AG04450 (cell line): ENCODE measurements around the gene RPL22. TPM values are rescaled to one million over a fixed set of nuclear protein-coding genes. Genes with fewer than 3 reads are reported as not detected.
A peak's percentile ranks its signal among the peaks of the same experiment; 100 is the strongest.

Experiments used
- CTCF ChIA-PET: fragments of 300-600, 350-600 bp; formaldehyde crosslinking; extraction: SDS; loops from one replicate; lab custom pipeline; 2022; ENCODE audit warnings: antibody characterized with exemption, inconsistent platforms; lab: Charles Lee
- POLR2A ChIA-PET: fragments of 350-600 bp; formaldehyde crosslinking; extraction: SDS; loops from one replicate; lab custom pipeline; 2021; ENCODE audit warnings: antibody characterized with exemption, inconsistent platforms; lab: Yijun Ruan, JAX
- DNase-seq: peaks from one replicate; pipeline ENCODE4 v3.0.0-alpha.2; 2011; ENCODE audit warnings: low read depth, low spot score
- H3K27ac ChIP-seq: one replicate; pipeline ENCODE4 v1.5.1; 2012; ENCODE audit warnings: low read depth, low read length, control low read depth
- H3K27me3 ChIP-seq: one replicate; pipeline ENCODE4 v1.6.0; 2012; ENCODE audit warnings: low read length; ENCODE audit not compliant: control insufficient read depth, insufficient read depth
- H3K4me3 ChIP-seq: 2 replicates; pipeline ENCODE4 v1.5.1; 2011; ENCODE audit warnings: mild to moderate bottlenecking, low read depth, low read length, control low read depth
- H3K9me3 ChIP-seq: 2 replicates; pipeline ENCODE4 v1.5.1; 2012; ENCODE audit warnings: low read length; ENCODE audit not compliant: control insufficient read depth, insufficient read depth
- CTCF ChIP-seq: IDR thresholded peaks from 2 replicates; pipeline ENCODE4 v1.5.1; 2011; ENCODE audit warnings: low read depth, low read length, control low read depth, inconsistent platforms
- polyA plus RNA-seq: library from polyadenylated mRNA; depleted of rRNA; stranded (reverse); fragments of >200 nt; gene quantifications from 2 replicates; pipeline ENCODE4 v1.2.3, GENCODE V29; 2011

RPL22 gene
- polyA plus RNA-seq, 1 experiment: 393 TPM

GRCh38 chr1:6207921-6208320, 8.5 kb upstream of the RPL22 start:
- Histone ChIP-seq H3K4me3 (no peak overlapping the region), H3K27me3 (no peaks in the 10 kb centered on the region), H3K9me3 (no peaks in the 10 kb centered on the region; the same call in 1 of the 2 replicates), H3K27ac (no peak overlapping the region)
- ChIA-PET CTCF (interaction anchor here (2.4 kb wide), 1 partner anchor 38 kb away, joined by 9 read pairs; no protein-coding TSS in a partner anchor), POLR2A (no interaction called here)
- DNase-seq: no peak
- TF ChIP-seq CTCF: no peak

DNA sequence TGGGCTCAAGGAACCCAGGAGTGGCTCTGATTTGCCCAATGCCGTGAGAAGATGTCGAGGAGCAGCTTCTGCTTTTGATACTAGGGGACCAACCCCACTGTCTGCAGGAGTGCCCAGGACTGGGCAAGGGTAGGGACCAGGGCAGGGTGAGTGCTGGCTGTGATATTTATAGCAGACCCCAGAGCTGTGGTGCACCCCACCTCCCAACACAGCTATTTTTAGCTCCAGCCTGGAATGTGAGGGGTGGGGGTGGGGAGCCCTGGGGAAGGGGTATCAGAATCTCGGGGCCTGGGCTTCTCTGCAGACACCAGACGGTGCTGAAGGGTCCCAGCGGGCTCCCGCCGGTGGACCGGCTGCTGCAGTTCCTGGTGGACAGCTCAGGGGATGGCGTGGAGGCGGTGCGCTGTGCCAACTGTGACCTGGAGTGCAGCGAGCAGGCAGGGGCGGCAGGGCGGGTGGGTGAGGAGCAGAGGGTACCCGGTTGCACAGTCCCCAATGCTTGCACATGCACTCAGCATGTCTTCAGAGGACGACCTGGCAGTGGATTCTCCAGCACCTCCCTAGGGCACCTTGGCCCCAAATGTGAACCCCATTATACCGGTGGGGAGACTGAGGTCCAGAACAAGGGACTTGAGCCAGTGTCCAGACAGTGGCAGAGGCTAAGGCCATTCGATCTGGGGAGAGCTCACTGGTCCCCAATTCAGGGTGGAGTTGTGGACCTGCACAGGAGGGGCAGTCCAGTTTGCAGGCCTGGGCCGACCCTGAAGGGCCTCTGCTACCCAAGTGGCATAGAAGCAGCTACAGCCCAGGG, 7.9 kb upstream of the RPL22 start:
- no peak for TF ChIP-seq CTCF
- ChIA-PET POLR2A (interaction anchor here (0.6 to 0.7 kb wide), 2 partner anchors 56 to 259 kb away, joined by 3 read pairs; no protein-coding TSS in a partner anchor), CTCF (interaction anchor here (0.6 to 2.4 kb wide), 3 partner anchors 8 to 690 kb away, joined by 3 to 9 read pairs (median 4); no protein-coding TSS in a partner anchor)
- Histone ChIP-seq H3K9me3 (no peaks in the 10 kb centered on the region; the same call in 1 of the 2 replicates), H3K27me3 (no peaks in the 10 kb centered on the region), H3K27ac (no peak overlapping the region), H3K4me3 (peak overlapping the region; percentile 58)
- DNase-seq: no peak

DNA sequence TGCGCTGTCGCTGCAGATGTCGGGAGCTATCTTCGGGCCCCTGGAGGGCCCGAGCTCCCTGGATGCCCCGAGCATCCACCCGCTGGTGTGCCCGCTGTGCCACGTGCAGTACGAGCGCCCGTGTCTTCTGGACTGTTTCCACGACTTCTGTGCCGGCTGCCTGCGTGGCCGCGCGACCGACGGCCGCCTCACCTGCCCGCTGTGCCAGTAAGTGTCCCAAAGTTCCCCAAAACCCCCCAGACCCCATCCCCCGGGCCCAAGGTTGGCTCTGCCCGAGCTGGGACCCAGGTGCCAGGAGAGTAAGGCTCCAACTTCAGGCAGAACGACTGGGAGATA, 7.1 kb upstream of the RPL22 start:
- Histone ChIP-seq H3K4me3 (peak overlapping the region; percentile 58), H3K27me3 (no peaks in the 10 kb centered on the region), H3K27ac (no peak overlapping the region), H3K9me3 (no peaks in the 10 kb centered on the region; the same call in 1 of the 2 replicates)
- TF ChIP-seq CTCF: no peak
- ChIA-PET POLR2A (interaction anchor here (0.7 to 1.0 kb wide), 2 partner anchors 30 to 57 kb away, joined by 3 read pairs; partner anchors contain the start of gene ICMT), CTCF (interaction anchor here (0.6 to 2.4 kb wide), 4 partner anchors 8 to 689 kb away, joined by 3 to 9 read pairs (median 4); no protein-coding TSS in a partner anchor)
- DNase-seq: no peak

GRCh38 chr1:6205849-6206519, 6.6 kb upstream of the RPL22 start, which contains the start of gene RNF207:
TSS of gene RNF207 (plus strand) at chr1:6206119. CDS start at chr1:6206536, 417 bp downstream.
- DNase-seq: no peak
- no peaks in the 10 kb centered on the region for H3K27me3 ChIP-seq
- ChIA-PET CTCF (interaction anchor here (0.7 to 2.4 kb wide), 6 partner anchors 9 to 154 kb away, joined by 3 to 18 read pairs (median 6); no protein-coding TSS in a partner anchor), POLR2A (interaction anchor here (1.0 kb wide), 1 partner anchor 30 kb away, joined by 3 read pairs; the partner anchor contains the start of gene ICMT)
- no peak for TF ChIP-seq CTCF
- no peaks in the 10 kb centered on the region; the same call in 1 of the 2 replicates for H3K9me3 ChIP-seq
- peak within 1 kb of the TSS; percentile 58 for H3K4me3 ChIP-seq
- H3K27ac ChIP-seq: peak within 1 kb of the TSS; percentile 57
